Omental fat pad (tissue), 4 donors: ENCODE data around the gene BABAM2. TPM values are rescaled to one million over a fixed set of nuclear protein-coding genes. Genes with fewer than 3 reads are reported as not detected.

Experiments used
- ATAC-seq: fragments of 150-250 bp; one replicate; pipeline ENCODE4 v1.9.1; 2016; ENCODE audit warnings: mild to moderate bottlenecking, moderate library complexity; ENCODE audit not compliant: low FRiP score
- DNase-seq: peaks from one replicate; pipeline ENCODE4 v3.0.0-alpha.2; 2019; ENCODE audit warnings: low spot score
- CTCF ChIP-seq, 3 donors: fragments of 450-650 bp; IDR thresholded peaks; one replicate each; pipeline ENCODE4 v1.5.1; 2016 to 2017; ENCODE audit warnings: antibody characterized with exemption in 3 of 3, mild to moderate bottlenecking in 3 of 3, moderate library complexity in 2 of 3
- total RNA-seq, 4 donors: library from RNA; depleted of rRNA; stranded (reverse); fragments of >200 nt; gene quantifications; one replicate each; pipeline ENCODE4 v1.1.0, GENCODE V29; 2016

Gene BABAM2
- total RNA-seq, 4 donors from 2014 or later: 29.2 to 41.0 (median 36.5) TPM

GRCh38 chr2:28055325-28055970, 164.9 kb downstream of the BABAM2 start:
- ATAC-seq (no peak), DNase-seq (no peak)
- no peak for TF ChIP-seq CTCF (IDR thresholded peaks at IDR 0.05)

DNA sequence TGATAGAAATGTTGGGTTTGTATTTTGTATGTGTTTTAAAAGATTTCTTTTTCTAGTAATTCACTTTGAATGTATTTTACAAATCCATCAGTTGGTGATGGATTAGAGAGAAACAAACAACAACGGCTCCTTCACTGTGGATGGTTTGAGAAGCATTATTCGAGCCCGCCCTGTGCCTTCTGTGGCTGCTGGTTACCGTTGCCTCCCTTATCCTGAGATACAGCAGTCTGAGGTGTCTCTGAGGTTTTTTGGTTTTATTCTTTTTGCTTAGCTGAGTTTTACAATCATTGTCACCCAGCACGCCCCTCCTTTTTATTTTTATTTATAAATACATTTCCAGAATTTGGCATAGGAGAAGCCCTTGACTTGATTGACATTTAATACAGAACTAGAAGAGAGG, 168.3 kb downstream of the BABAM2 start:
- ATAC-seq (no peak), DNase-seq (no peak)
- no peak for TF ChIP-seq CTCF (IDR thresholded peaks at IDR 0.05)

DNA sequence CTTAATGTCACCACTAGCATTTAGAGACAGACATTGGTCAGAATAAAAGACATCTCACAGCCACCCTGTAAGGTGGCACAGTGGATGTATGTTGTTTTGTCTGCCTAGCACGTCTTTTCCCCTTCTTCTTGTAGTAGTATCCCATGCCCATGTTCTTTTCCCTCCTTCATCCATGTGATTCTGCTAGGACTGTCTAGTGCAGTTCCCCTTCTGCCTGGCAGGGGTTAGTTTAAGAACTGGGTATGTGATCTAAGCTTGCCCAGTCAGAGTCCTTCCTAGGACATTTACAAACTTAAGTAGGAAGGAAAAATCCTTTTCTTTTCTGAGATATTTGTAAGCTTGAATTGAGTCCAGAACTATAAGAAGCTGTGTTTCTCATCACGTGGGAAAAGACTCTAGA, 172.3 kb downstream of the BABAM2 start:
- DNase-seq (no peak), ATAC-seq (no peak)
- TF ChIP-seq CTCF (IDR thresholded peaks at IDR 0.05): no peak

- no peak for DNase-seq
- TF ChIP-seq CTCF (IDR thresholded peaks at IDR 0.05): no peak
- ATAC-seq: no peak
These were observed 173.0 kb downstream of the BABAM2 start for GRCh38 chr2:28063492-28063962.

GRCh38 chr2:28067602-28068001, 177.1 kb downstream of the BABAM2 start:
- no peak for TF ChIP-seq CTCF (IDR thresholded peaks at IDR 0.05)
- DNase-seq (no peak), ATAC-seq (no peak)

DNA sequence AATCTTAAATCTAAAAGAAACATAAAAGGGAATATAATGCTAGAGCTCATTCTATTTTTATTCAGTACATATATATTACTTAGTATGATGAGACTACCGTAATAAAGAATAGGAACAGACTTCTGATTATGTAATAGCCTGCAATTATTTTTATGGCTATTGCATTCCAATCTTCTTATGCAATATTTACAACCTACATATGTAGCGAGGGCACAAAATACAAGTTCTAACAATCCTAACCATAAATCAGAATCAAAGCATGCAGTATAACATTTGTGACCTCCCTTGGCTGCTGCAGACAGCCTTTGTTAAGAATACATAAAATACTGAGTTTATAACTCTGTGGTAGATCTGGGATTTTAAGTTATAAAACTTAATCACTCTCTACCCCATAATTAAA, 177.6 kb downstream of the BABAM2 start:
- ATAC-seq (no peak), DNase-seq (no peak)
- no peak for TF ChIP-seq CTCF (IDR thresholded peaks at IDR 0.05)

- ATAC-seq (no peak), DNase-seq (no peak)
- TF ChIP-seq CTCF (IDR thresholded peaks at IDR 0.05): no peak
These were observed 178.0 kb downstream of the BABAM2 start for GRCh38 chr2:28068527-28068926.
